ENCODE measurements around the gene PPP2R5C.
"Not testable (repeated sequence)": the region's sequence is repeated elsewhere in the genome, so short reads cannot be mapped to it uniquely, and the experiment has no call there.

The PPP2R5C gene

DNA sequence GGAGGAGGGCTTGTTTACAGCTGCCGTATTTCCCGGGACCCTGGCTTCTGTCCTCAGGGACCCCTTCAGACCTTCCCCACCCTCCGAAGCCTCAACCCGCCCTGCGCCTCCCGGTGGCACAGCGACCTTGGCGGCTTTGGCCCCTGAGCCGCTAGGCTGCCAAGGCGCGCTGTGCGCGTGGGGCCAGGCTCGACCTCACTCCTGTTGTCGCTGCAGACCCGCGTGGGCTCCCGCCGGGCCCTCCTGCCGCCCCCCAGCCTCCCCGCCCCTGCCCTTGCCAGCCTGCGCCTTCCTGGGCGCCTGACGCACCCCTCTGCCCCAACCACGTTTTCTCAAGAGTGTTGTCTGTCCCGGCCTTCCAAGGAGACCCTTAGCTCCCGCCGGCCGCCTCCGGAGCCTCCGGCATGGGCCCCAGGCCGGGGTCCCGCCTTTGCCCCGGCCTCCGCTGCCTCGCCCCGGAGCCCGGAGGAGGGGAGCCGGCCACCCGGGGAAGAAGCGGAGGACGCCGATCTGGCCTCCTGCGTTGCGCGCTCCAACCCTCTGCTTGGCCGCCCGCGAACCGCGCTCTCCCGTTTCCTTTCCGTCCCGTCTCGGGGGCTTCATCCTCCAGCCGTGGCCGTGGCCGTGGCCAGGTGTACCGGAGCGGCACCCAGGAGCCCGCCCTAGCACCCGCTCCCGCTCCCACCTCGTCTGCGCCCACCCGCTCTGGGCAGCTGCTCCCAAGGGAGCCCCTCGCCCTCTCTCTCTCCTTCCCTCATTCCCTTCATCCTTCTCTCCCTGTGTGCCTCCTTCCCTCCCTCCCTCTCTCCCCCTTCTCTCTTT lies 19.9 kb downstream of the PPP2R5C start:
- no peak for DNase-seq (ENCODE audit: low read depth)

DNA sequence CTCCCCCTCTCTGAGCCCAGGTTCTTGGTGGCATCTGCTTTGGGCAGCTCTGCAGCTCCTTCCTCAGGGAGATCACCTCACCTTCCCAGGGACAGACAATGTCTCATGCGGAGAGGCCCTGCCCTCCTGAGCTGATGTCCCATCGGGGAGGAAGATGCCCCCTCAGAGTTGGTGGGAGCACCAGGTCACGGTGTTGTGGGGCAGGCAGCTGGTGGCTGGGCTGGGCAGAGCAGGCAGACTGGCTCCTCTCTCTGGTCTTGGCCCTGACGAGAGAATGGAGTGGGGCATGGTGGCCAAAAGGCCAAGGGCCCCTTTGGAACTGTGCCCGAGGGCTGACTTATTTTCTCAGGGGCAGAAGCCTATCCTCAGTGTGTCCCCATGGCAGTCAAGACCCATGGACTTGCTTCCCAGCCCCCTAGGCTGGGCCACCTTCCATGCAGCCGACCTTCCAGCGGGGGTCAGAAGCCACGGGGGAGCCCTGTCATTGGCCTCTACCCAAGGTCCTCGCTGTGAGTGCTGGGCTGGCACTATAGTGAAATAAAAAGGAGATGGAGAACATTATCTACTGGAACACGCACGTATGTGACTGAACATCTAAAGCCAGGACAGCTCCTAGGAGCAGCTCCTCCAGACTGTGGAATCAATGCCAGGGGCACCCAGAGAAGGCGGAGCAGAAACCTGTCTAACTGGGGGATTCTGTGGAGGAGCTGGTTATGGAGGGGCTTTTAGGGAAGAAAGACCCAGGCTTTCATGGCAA lies 21.9 kb downstream of the PPP2R5C start:
- DNase-seq (ENCODE audit: low read depth) = no peak

DNA sequence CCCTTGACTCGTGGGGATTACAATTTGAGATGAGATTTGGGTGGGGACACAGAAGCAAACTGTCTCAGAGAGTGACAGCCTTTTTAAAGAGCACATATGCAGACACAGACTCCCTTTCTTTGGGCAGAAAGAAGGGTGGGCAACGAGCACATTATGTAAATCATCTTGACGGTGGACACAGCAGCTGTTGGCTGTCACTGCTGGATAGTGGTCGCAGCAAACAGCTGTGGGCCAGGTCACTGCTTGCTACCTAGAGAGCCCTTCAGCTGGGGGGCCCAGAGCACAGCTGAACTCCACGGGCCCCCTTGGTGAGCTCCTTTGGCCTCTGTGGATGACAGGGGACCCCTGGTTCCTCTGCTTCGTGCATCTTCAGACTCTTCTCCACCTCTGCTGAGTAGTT lies 23.1 kb downstream of the PPP2R5C start:
- DNase-seq (ENCODE audit: low read depth) = no peak

DNA sequence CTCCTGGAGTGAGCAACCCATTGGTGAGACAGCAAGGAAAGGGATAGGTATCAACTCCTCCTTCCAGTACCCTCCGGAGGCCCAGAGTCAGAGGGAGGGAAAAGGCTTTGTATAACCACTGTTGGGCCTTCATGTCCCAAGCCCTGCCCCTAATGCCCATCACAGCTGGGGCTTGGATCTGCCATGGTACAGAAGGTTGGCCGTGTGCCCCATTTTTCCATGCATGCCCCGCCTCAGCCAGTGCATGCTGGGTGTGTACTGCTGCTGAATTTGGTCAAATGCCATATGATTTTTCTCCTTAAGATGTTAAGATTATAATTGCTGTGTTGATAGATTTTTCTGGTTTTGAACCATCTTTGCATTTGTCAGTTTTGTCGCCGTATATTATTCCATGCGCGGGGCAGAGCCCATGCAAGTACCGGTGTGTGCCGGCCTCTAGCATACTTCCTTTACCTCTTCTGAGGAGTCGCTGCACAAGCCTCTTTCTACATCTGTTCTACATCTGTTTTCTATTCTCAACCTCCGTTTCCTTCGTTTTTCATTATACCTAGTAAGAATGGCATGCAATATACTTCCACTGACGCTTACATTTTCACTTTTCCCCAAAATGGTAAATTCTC lies 26.6 kb downstream of the PPP2R5C start:
- DNase-seq (ENCODE audit: low read depth) = no peak

DNA sequence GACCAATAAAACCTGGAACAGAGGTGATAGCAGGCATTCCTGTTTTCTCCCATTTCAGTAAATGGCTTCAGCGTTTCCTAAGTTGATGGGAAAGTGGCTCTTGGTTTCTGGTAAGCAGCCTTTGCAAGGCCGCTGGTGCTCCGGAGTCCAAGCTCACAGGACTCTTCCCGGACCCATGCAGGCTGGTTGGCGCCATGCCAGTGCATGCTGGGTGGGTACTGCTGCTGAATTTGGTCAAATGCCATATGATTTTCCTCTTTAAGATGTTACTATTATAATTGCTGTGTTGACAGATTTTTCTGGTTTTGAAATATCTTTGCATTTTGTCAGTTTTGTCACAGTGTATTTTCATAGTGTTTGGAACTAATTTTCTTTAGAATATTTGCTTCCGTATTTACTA lies 27.7 kb downstream of the PPP2R5C start:
- no peak for DNase-seq (ENCODE audit: low read depth)

DNA sequence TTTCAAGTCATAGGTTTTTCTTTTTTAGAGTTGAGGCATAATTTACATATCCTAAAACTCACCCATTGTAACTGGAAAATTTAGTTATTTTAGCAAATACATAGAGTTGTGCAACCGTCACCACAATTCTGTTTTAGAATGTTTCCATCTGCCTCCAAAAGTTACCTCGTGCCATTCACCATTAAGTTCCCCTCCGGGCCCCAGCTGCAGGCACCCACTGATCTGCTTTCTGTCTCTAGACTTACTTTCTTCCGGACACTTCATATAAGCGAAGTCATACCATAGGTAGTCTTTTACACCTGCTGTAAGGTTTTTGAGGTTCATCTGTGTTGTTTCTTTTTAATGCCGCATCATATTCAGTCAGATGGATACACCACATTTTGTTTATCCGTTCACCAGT lies 28.7 kb downstream of the PPP2R5C start:
- no peak for DNase-seq (ENCODE audit: low read depth)

DNA sequence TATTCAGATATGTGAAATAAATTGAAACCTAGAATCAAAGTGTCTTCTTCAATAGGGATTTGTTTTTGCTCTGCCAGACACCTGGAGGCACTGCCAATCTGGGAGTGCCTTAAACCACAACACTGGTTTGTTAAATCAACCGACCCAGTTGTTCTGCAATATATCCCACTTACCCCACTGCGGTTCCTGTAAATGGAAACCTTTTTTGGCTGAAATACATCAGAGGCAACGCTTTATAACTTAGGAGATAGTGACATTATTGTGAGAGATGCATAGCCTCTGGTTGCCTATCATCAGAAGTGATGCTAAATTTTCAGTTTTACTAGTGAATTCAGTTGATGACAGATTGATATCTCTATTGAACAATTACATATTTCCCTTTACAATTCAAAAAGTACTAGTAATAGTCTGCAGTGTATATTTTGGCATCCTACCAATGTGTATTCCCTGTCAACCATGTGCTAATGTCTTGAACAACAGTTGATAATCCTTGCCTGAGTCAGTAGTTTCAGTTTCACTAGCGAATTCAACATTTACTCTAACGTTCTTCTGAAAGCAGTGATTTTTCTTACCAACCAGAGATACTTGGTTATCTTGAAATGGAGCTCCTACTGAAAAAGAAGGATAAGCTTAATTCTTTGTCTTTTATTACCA lies 30.5 kb downstream of the PPP2R5C start:
- DNase-seq (ENCODE audit: low read depth) = peak; percentile 54

DNA sequence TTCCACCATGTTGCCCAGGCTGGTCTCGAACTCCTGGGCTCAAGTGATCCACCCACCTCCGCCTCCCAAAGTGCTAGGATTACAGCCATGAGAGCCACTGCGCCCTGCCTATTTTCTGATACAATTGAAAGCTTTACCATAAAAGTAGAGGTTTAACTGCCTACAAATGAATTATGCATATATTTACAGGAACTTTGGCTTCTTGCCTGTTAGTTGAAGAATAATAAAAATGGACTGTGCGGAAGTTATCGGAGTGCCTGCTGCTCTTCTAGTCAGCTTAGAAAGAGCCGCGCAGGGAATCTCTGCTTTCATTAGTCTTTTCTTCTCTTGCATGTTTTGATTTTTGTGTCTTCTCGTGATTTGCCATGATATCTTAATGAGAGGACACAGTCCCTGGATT lies 34.5 kb downstream of the PPP2R5C start:
- DNase-seq (ENCODE audit: low read depth) = no peak

DNA sequence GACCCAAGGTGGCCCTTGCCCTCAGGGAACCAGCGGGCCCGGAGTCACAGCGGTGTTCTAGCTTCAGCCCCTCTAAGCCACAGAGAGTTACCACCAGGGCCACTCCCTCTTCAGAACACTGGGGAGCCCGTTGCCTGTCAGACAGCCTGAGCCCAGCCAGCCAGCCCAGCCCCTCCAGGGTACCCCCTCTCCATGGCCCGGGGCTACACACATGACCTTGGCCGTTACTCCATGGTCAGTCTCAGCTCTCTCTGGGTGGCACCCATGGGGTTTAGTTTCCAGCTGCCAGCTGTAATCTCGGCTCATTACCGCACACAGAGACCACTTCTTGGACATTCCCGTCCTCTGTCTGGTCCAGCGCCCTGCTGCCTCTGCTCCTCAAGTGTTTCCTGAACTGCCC lies 35.0 kb downstream of the PPP2R5C start:
- no peak for DNase-seq (ENCODE audit: low read depth)

DNA sequence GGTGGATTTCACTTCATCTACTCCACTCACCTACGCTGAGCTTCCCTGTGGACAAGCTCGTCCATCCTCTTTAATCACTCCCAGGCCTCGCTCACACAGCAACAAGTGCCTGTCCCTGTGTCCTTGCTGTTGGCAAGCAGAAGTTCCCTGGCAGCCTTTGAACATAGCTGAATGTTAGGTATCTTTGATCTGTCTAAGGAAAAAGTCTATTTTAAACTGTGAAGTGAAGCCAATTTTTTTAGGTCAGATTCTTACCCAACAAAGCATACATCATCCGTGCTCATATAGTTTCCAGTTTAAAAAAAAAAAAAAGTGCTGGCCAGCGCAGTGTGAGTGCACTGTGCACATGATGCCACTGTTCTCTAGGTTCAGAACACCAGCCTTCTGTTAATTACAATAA lies 36.3 kb downstream of the PPP2R5C start:
- no peak for DNase-seq (ENCODE audit: low read depth)

DNA sequence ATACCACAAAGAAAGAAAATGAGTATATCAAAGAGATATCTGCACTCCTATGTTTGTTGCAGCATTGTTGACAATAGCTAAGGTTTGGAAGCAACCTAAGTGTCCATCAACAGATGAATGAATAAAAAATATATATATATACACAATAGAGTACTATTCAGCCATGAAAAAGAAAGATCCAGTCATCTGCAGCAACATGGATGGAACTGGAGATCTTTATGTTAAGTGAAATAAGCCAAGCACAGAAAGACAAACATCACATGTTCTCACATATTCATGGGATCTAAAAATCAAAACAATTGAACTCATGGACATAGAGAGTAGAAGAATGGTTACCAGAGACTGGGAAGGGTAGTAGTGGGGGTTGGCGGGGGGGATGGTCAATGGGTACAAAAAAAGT lies 42.9 kb downstream of the PPP2R5C start:
- not testable (repeated sequence) for DNase-seq (ENCODE audit: low read depth)

DNA sequence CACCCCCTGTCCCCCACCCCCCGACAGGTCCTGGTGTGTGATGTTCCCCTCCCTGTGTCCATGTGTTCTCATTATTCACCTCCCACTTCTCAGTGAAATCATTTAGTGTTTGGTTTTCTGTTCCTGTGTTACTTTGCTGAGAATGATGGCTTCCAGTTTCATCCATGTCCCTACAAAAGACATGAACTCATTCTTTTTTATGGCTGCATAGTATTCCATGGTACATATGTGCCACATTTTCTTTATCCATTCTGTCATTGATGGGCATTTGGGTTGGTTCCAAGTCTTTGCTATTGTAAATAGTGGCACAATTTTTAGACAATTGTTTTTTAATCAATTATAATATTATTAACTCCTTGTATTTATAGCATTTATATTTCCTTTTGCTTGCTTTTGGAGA lies 44.7 kb downstream of the PPP2R5C start:
- not testable (repeated sequence) for DNase-seq (ENCODE audit: low read depth)

DNA sequence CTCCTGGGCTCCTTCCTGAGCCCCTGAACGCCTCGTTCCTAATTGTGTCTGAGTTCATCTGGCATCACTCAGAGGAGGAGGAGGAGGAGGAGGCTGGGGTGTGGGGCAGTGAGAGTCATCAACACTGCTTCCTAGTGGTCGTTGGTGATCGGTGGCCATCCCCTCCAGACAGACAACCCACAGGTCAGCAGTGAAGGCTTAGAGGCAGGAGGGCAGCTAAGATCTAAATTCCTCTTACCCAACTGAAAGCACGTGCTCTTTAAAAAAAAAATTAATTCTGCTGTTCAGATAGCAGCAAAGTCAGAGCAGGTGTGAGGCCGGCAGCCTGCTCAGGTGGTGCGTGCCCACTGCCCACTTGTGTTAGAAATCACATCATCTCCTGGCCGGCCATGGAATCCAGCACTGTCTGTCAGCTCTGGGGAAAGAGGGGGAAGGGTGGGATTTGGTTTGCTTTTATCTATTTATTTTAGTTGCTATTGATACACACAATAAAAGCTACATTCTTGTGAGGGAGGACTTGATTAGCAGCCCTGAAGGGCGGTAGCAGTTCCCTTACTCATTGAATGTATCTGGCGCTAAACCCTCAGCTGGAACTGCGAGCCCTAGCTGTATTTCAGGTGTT lies 46.6 kb downstream of the PPP2R5C start:
- DNase-seq (ENCODE audit: low read depth) = no peak

DNA sequence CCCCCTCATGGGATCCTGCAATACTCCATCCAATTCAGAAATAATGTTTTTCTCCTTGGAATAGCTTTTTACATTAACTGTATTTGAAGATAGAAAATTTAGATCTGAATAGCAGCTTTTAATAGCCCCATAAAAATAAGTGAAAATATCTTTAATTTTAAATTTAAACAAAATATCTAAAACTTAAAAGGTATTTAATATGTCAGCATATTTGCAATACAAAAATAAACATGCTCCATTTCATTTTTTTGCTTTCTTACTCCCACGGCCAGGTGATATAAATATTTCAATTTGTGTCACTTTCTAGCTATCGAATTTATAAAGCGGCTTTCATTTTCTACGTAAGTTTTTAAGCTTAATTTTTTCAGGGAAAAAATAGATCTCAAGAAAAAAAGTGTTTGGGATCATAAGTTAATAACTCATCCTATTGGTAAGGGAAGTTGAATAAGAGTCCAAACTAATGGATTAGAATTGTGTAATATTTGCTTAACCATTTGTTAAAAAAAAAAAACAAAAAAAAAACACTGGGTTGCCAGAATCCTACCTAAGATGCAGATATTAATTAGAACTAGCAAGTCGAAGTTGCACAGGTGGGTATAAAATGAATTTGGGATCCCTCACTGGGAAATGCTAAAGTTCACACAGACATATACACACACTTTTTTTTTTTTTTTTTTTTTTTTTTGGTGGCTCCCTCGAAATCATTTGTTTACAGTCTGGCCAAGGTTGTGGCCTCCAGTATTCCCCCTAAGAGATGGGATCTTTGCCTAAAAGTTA lies 47.6 kb downstream of the PPP2R5C start:
- DNase-seq (ENCODE audit: low read depth) = no peak

DNA sequence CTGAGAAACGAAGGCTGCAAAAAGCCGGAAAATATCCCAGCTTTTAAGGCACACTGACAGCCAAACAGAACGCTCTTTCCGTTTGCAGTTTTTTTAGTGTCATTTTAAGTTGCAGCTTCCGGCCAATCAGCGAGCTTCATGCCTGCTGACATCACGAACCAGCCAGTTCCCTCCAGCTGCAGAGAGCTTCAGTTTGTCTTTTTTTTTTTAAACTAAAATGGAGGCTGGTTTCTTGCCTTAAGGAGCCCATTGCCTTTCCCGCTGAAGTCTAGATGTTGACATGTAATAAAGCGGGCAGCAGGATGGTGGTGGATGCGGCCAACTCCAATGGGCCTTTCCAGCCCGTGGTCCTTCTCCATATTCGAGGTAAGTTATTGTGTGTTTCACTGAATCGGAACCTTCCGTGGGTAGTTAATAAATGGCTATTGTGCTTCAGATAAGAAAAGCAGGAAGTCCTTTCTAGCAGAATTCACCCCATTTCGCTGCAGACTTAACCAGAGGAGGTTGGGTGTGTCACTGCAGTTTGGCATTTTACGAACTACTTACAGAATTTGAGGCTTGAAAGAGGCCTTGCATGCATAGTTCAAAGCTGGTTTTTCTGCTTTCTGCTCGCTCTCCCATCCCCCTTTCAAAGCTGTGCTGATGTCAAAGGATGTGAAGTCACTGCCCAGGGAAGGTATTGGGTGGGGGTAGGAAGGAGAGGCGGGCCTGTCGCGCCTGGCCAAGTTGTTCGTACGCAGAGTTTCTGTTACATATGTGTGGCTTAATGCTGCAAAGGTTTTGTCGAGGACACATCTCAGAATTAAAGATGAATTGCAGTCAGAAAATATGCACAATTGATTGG lies 48.4 kb downstream of the PPP2R5C start:
- peak; percentile 88 for DNase-seq (ENCODE audit: low read depth)

DNA sequence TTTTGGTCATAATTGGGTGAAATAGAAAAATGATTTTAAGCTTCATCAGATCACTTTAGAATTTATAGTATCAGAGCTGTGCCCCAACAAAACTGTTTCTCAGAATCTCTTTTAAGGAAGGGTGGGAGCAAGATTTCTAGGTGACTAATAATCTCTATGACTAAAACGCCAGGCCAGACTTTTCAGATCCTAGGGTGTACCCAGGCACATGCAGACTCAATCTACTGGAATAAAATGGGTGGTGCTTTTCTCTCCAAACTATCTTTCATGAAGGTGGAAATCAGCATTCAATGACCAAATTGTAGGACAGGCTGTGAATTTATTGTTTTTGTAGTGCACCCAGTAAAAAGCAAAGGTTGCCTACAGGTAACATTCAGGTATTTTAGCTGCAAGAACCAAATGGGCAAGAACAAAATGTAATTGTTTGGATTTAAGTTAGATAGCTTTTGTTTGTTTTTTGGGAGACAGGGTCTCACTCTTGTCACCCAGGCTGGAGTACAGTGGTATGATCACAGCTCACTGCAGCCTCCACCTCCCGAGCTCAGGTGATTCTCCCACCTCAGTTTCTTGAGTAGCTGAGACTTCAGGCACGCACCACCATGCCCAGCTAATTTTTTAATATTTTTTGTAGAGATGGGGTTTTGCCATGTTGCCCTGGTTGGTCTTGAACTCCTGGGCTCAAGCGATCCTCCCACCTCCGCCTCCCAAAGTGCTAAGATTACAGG lies 49.5 kb downstream of the PPP2R5C start:
- DNase-seq (ENCODE audit: low read depth) = no peak

DNA sequence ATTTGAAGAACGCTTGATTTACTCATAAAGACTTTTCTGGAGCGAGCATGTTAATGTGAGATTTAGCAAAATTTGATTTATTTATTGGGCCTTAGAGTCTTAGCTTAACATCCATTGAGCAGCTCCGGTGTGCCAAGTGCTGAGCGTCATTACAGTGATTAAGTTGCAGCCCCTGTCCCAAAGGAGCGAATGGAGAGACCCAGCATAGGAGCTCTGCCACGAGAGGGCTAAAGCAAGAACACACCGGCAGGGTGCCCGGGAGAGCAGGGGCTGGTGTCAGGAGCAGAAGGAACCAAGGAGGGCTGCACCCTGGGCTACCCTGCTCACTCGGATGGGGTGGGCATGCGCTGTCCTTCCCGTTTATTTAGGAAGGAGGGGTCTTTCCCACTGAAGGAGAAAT lies 50.6 kb downstream of the PPP2R5C start:
- DNase-seq (ENCODE audit: low read depth) = no peak

DNA sequence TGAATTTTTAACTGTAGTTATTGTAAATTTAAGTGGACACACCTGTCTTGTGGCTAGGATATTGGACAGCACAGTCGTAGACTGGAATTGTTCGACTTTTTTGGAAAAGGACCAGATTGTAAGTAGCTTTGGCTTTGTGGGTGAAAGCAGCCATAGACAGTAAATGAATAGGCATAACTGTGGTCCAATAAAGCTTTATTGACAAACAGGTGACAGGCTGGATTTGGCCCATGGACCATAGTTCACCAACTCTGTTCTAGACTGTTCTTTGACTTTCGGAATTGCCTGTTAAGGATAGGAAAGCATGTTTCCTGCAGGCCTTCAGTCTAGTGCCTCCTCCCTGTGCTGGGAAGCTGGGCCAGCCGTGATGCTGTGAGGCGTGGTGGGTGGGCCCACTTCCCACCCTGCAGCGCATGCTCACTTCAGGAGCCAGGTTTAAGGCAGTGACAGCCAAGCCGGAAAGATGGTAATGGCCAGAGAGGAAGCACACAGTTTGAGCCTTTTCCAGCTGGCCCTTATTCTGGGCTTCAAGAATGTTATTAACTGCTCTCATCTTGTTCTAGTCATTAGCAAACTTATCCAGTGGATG lies 51.8 kb downstream of the PPP2R5C start:
- DNase-seq (ENCODE audit: low read depth) = no peak

DNA sequence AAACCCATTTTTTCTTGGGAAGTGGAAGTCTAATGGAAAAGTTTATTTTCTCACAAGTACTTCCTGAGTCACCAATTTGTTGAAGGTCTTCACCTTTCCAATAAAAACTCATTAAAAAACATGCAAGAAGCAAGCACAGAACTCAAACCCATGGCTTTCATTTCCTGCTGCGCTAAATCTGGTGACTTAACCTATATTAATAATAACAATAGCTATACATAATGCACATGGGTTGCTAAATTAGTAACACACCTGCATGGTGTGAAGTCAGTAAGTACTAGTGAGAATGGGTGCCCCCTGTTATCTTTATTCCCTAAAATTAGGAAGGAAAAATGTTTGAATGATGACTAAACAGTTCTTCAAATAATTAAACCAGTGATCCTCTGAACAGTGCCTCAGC lies 52.3 kb downstream of the PPP2R5C start:
- DNase-seq (ENCODE audit: low read depth) = no peak

All from non-pigmented ciliary epithelial cell (primary cell).